ENCODE results near the gene GPC5.
"Not testable (repeated sequence)": the region's sequence is repeated elsewhere in the genome, so short reads cannot be mapped to it uniquely, and the experiment has no call there.

GPC5 gene

DNA sequence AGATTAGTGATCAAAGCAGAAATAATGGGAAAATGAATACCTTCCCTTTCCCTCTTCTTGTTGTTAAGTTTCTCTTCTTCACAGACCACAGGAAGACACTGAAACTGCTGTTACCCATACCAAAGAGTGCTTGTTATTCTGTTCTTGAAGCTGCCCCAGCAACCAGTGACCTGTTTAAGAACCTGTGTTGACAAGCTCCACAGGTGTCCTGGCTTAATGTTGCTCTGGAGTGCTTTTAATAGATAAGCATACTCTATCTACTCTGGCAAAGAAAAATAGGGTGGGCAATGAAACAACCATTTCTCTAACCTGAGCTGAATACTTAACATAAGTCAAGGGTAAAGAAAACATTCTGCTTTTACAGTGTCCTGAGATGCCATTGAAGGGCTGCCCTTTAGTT lies 1321.4 kb downstream of the GPC5 start:
- Histone ChIP-seq H3K9ac (ENCODE audit: low read length) (no peak overlapping the region), H3K36me3 (ENCODE audit: control insufficient read depth, insufficient read depth, low read length) (no peaks in the 10 kb centered on the region), H3K4me3 (ENCODE audit: low read depth, low read length) (no peak overlapping the region), H3K27ac (ENCODE audit: low read depth, low read length) (no peak overlapping the region), H3K4me1 (ENCODE audit: control insufficient read depth, insufficient read depth, low read length) (peaks cover 7% of the 10 kb centered on the region), H3K9me3 (ENCODE audit: control insufficient read depth, insufficient read depth, low read depth, low read length) (no peaks in the 10 kb centered on the region), H3K27me3 (ENCODE audit: control insufficient read depth, insufficient read depth, low read length) (no peaks in the 10 kb centered on the region)

DNA sequence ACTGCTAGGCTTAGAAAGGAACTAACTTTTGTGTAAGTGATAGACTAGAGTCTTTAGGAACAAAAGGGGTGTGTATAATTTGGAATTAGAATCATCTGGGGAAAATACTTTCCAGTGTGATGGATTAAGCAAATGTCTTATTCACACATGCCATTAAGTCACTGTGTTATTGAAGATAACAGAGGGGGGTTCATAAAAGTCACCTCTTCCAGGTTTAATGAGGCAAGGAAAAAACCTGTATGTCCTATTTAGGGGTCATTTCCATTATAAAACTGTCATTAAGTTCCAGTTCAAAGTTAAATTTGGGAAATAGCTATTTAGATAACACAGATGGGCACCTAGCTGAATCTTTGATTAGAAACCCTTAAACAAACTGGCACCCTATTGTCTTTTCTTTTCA lies 1323.2 kb downstream of the GPC5 start:
- no peak overlapping the region for H3K9ac ChIP-seq (ENCODE audit: low read length)
- no peak overlapping the region for H3K27ac ChIP-seq (ENCODE audit: low read depth, low read length)
- H3K4me3 ChIP-seq (ENCODE audit: low read depth, low read length), result no peak overlapping the region
- peaks cover 7% of the 10 kb centered on the region for H3K4me1 ChIP-seq (ENCODE audit: control insufficient read depth, insufficient read depth, low read length)
- no peaks in the 10 kb centered on the region for H3K27me3 ChIP-seq (ENCODE audit: control insufficient read depth, insufficient read depth, low read length)
- H3K9me3 ChIP-seq (ENCODE audit: control insufficient read depth, insufficient read depth, low read depth, low read length), result no peaks in the 10 kb centered on the region
- H3K36me3 ChIP-seq (ENCODE audit: control insufficient read depth, insufficient read depth, low read length), result no peaks in the 10 kb centered on the region

DNA sequence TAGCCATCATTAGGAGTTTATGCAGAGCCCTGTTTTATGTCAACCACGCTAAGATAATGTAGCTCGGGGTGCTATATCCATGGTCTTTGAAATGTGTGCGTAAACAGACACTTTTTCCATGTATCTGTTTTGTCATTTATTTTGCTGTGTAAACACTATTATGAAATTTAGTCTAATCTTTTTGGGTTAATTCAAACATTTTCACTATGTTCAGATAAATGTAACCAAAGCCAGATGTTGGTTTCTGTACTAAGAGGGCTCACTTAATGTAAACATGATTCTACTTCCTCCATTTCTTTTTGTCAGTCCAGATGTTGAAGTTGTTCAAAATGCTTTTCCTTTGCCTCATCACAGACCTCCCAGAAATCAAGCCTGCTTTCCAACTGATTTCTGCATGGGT lies 1328.7 kb downstream of the GPC5 start:
- Histone ChIP-seq H3K36me3 (ENCODE audit: control insufficient read depth, insufficient read depth, low read length) (no peaks in the 10 kb centered on the region), H3K4me3 (ENCODE audit: low read depth, low read length) (no peak overlapping the region), H3K9me3 (ENCODE audit: control insufficient read depth, insufficient read depth, low read depth, low read length) (no peaks in the 10 kb centered on the region), H3K4me1 (ENCODE audit: control insufficient read depth, insufficient read depth, low read length) (no peaks in the 10 kb centered on the region), H3K27ac (ENCODE audit: low read depth, low read length) (no peak overlapping the region), H3K27me3 (ENCODE audit: control insufficient read depth, insufficient read depth, low read length) (no peaks in the 10 kb centered on the region), H3K9ac (ENCODE audit: low read length) (no peak overlapping the region)

DNA sequence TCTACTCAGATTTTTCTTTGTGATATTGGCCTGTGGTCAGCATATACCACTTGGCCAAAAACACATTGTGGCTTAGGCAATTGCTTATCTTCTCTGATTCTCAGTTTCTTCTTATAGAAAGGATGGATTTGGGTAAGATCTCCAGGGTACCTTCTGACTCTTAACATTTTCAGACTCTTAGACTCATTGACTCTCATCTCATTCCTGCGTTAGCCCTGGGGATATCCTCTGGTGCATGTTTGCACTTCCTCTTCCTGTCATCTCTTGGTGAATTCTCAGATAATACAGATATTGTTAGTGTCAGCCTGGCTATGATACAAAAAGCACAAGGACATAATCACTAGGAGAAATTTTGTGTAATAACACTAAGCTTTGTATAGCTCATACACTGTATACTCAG lies 1335.6 kb downstream of the GPC5 start:
- Histone ChIP-seq H3K36me3 (ENCODE audit: control insufficient read depth, insufficient read depth, low read length) (no peaks in the 10 kb centered on the region), H3K4me3 (ENCODE audit: low read depth, low read length) (no peak overlapping the region), H3K9ac (ENCODE audit: low read length) (no peak overlapping the region), H3K27ac (ENCODE audit: low read depth, low read length) (no peak overlapping the region), H3K9me3 (ENCODE audit: control insufficient read depth, insufficient read depth, low read depth, low read length) (no peaks in the 10 kb centered on the region), H3K4me1 (ENCODE audit: control insufficient read depth, insufficient read depth, low read length) (no peaks in the 10 kb centered on the region), H3K27me3 (ENCODE audit: control insufficient read depth, insufficient read depth, low read length) (no peaks in the 10 kb centered on the region)

DNA sequence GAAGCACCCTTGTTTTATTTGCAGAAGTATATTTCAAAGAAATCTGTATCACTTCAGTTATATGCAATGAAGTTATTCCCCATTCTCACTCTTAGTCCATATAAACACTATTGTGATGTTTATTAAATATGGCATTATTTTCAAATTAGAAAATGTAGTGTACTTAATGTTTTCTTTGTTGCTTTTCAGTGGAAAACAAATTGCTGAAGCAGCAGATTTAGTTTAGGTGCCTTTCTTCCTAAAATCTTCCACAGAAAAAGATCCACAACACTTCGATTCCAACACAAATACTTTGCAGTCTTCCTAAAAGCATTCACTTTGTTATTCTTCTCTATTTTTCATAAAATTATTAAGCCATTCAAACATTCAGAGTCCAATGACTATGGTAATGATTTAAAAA lies 1336.1 kb downstream of the GPC5 start:
- Histone ChIP-seq H3K9ac (ENCODE audit: low read length) (no peak overlapping the region), H3K36me3 (ENCODE audit: control insufficient read depth, insufficient read depth, low read length) (no peaks in the 10 kb centered on the region), H3K27ac (ENCODE audit: low read depth, low read length) (no peak overlapping the region), H3K27me3 (ENCODE audit: control insufficient read depth, insufficient read depth, low read length) (no peaks in the 10 kb centered on the region), H3K4me1 (ENCODE audit: control insufficient read depth, insufficient read depth, low read length) (no peaks in the 10 kb centered on the region), H3K9me3 (ENCODE audit: control insufficient read depth, insufficient read depth, low read depth, low read length) (no peaks in the 10 kb centered on the region), H3K4me3 (ENCODE audit: low read depth, low read length) (no peak overlapping the region)

DNA sequence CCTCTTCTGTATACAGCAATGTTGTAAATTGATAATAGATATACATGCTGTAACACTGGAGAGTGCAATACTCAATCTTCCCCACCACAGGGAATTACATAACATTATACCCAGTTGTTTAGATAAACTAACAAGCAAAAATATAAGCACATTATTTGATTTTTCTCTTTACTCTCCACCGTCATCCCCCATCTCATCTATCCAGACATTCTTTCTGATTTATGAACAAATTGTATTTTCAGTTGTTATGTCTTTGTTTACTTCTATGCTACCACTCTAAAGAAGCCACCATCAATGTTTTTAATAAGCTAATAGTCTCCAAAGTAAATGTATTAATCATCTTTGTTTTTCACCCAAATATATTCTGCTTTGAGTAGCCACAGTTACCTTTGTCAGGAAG lies 1337.5 kb downstream of the GPC5 start:
- no peaks in the 10 kb centered on the region for H3K36me3 ChIP-seq (ENCODE audit: control insufficient read depth, insufficient read depth, low read length)
- H3K27ac ChIP-seq (ENCODE audit: low read depth, low read length), result no peak overlapping the region
- no peak overlapping the region for H3K9ac ChIP-seq (ENCODE audit: low read length)
- H3K4me3 ChIP-seq (ENCODE audit: low read depth, low read length), result no peak overlapping the region
- no peaks in the 10 kb centered on the region for H3K9me3 ChIP-seq (ENCODE audit: control insufficient read depth, insufficient read depth, low read depth, low read length)
- no peaks in the 10 kb centered on the region for H3K27me3 ChIP-seq (ENCODE audit: control insufficient read depth, insufficient read depth, low read length)
- no peaks in the 10 kb centered on the region for H3K4me1 ChIP-seq (ENCODE audit: control insufficient read depth, insufficient read depth, low read length)

DNA sequence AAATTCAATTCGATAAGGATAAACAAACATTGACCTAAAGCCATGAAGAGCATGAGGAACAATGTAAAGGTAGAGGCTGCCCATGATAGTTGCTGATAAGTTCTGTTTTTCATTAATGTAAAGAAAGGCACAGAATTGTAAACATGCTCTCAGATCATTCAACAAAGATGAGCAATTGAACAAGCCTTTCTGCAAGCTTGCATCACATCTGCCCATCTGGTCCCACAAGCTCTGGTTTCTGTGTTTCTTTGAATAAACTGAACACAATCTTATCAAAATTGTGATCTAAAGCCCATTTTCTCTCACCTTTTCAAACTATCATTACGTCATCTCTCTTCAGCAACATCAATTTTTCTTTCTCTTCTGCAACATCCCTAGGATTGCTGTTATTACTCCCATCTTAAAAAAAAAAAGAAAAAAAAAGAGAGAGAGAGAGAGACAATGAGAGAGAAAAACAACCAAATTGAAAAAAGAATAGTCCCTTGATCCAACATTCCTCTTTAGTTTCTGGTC lies 1340.9 kb downstream of the GPC5 start:
- Histone ChIP-seq H3K9ac (ENCODE audit: low read length) (no peak overlapping the region), H3K27me3 (ENCODE audit: control insufficient read depth, insufficient read depth, low read length) (no peaks in the 10 kb centered on the region), H3K9me3 (ENCODE audit: control insufficient read depth, insufficient read depth, low read depth, low read length) (no peaks in the 10 kb centered on the region), H3K4me3 (ENCODE audit: low read depth, low read length) (no peak overlapping the region), H3K27ac (ENCODE audit: low read depth, low read length) (no peak overlapping the region), H3K4me1 (ENCODE audit: control insufficient read depth, insufficient read depth, low read length) (no peaks in the 10 kb centered on the region), H3K36me3 (ENCODE audit: control insufficient read depth, insufficient read depth, low read length) (no peaks in the 10 kb centered on the region)

DNA sequence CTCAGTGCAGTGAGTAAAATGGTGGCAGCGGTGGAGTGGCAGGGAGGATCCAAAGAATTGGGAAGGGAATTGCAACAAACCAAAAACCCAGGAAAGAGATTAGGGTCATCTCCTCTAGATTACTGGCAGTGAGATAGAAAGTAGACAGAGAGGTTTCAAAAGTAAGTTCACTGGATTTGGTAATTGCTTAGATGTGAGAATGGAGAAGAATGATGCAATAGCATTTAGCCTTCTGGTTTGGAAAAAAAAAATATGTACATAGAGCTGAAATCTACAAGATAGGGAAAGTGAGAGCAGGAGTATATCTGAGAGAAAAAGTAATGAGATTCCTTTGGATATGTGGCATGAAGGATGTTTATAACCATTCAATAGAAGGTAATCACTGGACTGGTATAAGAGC lies 1345.6 kb downstream of the GPC5 start:
- Histone ChIP-seq H3K4me3 (ENCODE audit: low read depth, low read length) (no peak overlapping the region), H3K36me3 (ENCODE audit: control insufficient read depth, insufficient read depth, low read length) (no peaks in the 10 kb centered on the region), H3K27me3 (ENCODE audit: control insufficient read depth, insufficient read depth, low read length) (no peaks in the 10 kb centered on the region), H3K4me1 (ENCODE audit: control insufficient read depth, insufficient read depth, low read length) (no peaks in the 10 kb centered on the region), H3K9ac (ENCODE audit: low read length) (no peak overlapping the region), H3K27ac (ENCODE audit: low read depth, low read length) (no peak overlapping the region), H3K9me3 (ENCODE audit: control insufficient read depth, insufficient read depth, low read depth, low read length) (no peaks in the 10 kb centered on the region)

DNA sequence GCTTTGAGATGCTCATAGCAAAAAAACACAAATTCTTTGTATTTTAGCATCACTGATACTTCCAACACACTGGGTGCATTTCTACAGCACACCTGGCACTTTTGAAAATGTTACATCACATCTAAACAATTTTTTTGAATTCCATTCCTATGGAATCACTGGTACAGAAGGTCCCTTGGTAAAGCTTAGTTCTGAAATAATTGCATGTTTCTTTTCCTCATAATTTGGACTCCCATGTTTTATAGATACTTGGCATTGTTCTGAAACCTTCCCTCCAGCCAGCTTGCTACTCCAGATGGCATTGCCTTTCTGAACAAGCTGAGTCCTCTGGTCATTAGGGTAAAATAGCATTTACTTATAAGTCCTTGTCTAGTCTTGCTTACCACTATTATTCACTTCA lies 1346.8 kb downstream of the GPC5 start:
- Histone ChIP-seq H3K27ac (ENCODE audit: low read depth, low read length) (no peak overlapping the region), H3K27me3 (ENCODE audit: control insufficient read depth, insufficient read depth, low read length) (no peaks in the 10 kb centered on the region), H3K9ac (ENCODE audit: low read length) (no peak overlapping the region), H3K36me3 (ENCODE audit: control insufficient read depth, insufficient read depth, low read length) (no peaks in the 10 kb centered on the region), H3K4me3 (ENCODE audit: low read depth, low read length) (no peak overlapping the region), H3K9me3 (ENCODE audit: control insufficient read depth, insufficient read depth, low read depth, low read length) (no peaks in the 10 kb centered on the region), H3K4me1 (ENCODE audit: control insufficient read depth, insufficient read depth, low read length) (no peaks in the 10 kb centered on the region)

DNA sequence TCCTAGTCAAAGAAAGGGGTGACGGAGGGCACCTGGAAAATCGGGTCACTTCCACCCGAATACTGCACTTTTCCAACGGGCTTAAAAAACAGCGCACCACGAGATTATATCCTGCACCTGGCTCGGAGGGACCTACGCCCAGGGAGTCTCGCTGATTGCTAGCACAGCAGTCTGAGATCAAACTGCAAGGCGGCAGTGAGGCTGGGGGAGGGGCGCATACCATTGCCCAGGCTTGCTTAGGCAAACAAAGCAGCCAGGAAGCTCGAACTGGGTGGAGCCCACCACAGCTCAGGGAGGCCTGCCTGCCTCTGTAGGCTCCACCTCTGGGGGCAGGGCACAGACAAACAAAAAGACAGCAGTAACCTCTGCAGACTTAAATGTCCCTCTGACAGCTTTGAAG lies 1354.3 kb downstream of the GPC5 start:
- not testable (repeated sequence) for H3K9me3 ChIP-seq (ENCODE audit: control insufficient read depth, insufficient read depth, low read depth, low read length); H3K9ac ChIP-seq (ENCODE audit: low read length); H3K27me3 ChIP-seq (ENCODE audit: control insufficient read depth, insufficient read depth, low read length); H3K4me1 ChIP-seq (ENCODE audit: control insufficient read depth, insufficient read depth, low read length); H3K27ac ChIP-seq (ENCODE audit: low read depth, low read length); H3K36me3 ChIP-seq (ENCODE audit: control insufficient read depth, insufficient read depth, low read length)
- peak overlapping the region; percentile 40 for H3K4me3 ChIP-seq (ENCODE audit: low read depth, low read length)

DNA sequence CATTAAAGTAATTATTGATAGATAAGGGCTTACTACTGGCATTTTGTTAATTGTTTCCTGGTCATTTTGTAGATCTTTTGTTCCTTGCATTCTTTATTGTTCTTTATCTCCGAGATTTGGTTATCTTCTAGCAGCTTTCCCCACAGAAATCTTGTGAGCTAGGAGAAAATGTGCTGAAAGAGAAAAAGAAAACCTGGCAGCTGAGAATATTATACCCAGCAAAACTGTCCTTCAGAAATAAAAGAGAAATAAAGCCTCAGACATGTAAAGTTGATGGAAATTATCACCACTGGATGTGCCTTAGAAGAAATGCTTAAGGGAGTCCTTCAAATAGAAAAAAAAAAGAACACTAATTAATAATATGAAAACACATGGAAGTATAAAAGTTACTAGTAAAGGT lies 1363.3 kb downstream of the GPC5 start:
- Histone ChIP-seq H3K9ac (ENCODE audit: low read length) (no peak overlapping the region), H3K27me3 (ENCODE audit: control insufficient read depth, insufficient read depth, low read length) (no peaks in the 10 kb centered on the region), H3K4me3 (ENCODE audit: low read depth, low read length) (no peak overlapping the region), H3K4me1 (ENCODE audit: control insufficient read depth, insufficient read depth, low read length) (no peaks in the 10 kb centered on the region), H3K36me3 (ENCODE audit: control insufficient read depth, insufficient read depth, low read length) (no peaks in the 10 kb centered on the region), H3K27ac (ENCODE audit: low read depth, low read length) (no peak overlapping the region), H3K9me3 (ENCODE audit: control insufficient read depth, insufficient read depth, low read depth, low read length) (peaks cover 13% of the 10 kb centered on the region; the same call in 1 of the 2 replicates)

DNA sequence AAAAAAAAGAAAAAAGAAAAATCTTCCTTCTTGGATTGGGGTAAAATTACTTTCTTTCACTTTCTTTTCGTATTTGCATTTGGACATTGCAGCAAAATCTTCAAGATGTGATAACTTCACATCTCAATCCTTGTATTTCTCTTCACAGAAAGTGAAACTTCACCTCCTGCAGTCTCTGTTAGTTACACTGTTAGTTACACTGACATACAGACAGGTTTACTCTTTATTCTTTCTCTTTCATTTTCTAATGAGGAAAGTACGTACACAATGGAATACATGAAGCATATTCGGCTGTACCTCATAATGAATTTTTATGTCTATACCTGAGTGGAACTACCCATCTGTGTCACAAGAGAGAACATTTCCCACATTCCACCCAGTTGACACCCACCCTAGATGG lies 1369.0 kb downstream of the GPC5 start:
- Histone ChIP-seq H3K4me1 (ENCODE audit: control insufficient read depth, insufficient read depth, low read length) (no peaks in the 10 kb centered on the region), H3K9ac (ENCODE audit: low read length) (no peak overlapping the region), H3K9me3 (ENCODE audit: control insufficient read depth, insufficient read depth, low read depth, low read length) (no peaks in the 10 kb centered on the region; the same call in 1 of the 2 replicates), H3K4me3 (ENCODE audit: low read depth, low read length) (no peak overlapping the region), H3K27ac (ENCODE audit: low read depth, low read length) (no peak overlapping the region), H3K27me3 (ENCODE audit: control insufficient read depth, insufficient read depth, low read length) (no peaks in the 10 kb centered on the region), H3K36me3 (ENCODE audit: control insufficient read depth, insufficient read depth, low read length) (no peaks in the 10 kb centered on the region)

Measured in HUES6 (cell line).